HG03469 (cell line): Measurements from ENCODE around the gene MRPS6.
A peak's percentile ranks its signal among the peaks of the same experiment; 100 is the strongest.

Experiments
- ATAC-seq: cut with Tn5 transposase; IDR thresholded peaks from one replicate; pipeline ENCODE4 v1.9.1; 2021; ENCODE audit warnings: mild to moderate bottlenecking, moderate library complexity, moderate number of reproducible peaks; ENCODE audit not compliant: unreplicated experiment

Gene MRPS6

GRCh38 chr21:34065027-34065426, 8.4 kb upstream of the MRPS6 start:
- no peak for ATAC-seq

- ATAC-seq, result no peak
These were observed 1.7 kb upstream of the MRPS6 start for GRCh38 chr21:34071683-34072082.

GRCh38 chr21:34072145-34073031, 990 bp upstream of the MRPS6 start:
- no peak for ATAC-seq

- peak; percentile 17 for ATAC-seq
These were observed 438 bp downstream of the MRPS6 start for GRCh38 chr21:34073749-34074282.

GRCh38 chr21:34074283-34075090, 1.1 kb downstream of the MRPS6 start:
- ATAC-seq, result no peak

GRCh38 chr21:34075091-34075425, 1.7 kb downstream of the MRPS6 start:
- no peak for ATAC-seq

- ATAC-seq, result no peak
These were observed 2.6 kb downstream of the MRPS6 start for GRCh38 chr21:34075760-34076660.

- no peak for ATAC-seq
These were observed 3.5 kb downstream of the MRPS6 start for GRCh38 chr21:34076835-34077234.

- no peak for ATAC-seq
These were observed 4.5 kb downstream of the MRPS6 start for GRCh38 chr21:34077888-34078287.

GRCh38 chr21:34078915-34079314, 5.5 kb downstream of the MRPS6 start:
- no peak for ATAC-seq

- no peak for ATAC-seq
These were observed 7.3 kb downstream of the MRPS6 start for GRCh38 chr21:34080710-34081109.

- no peak for ATAC-seq
These were observed 9.4 kb downstream of the MRPS6 start for GRCh38 chr21:34082769-34083168.

GRCh38 chr21:34083357-34083756, 10.0 kb downstream of the MRPS6 start:
- ATAC-seq, result no peak

- ATAC-seq, result no peak
These were observed 11.8 kb downstream of the MRPS6 start for GRCh38 chr21:34085129-34085528.

- ATAC-seq, result no peak
These were observed 13.5 kb downstream of the MRPS6 start for GRCh38 chr21:34086887-34087306.

- no peak for ATAC-seq
These were observed 15.4 kb downstream of the MRPS6 start for GRCh38 chr21:34088752-34089151.

GRCh38 chr21:34091032-34091431, 17.7 kb downstream of the MRPS6 start:
- no peak for ATAC-seq

- ATAC-seq, result no peak
These were observed 18.2 kb downstream of the MRPS6 start for GRCh38 chr21:34091607-34092006.

GRCh38 chr21:34092262-34092921, 19.0 kb downstream of the MRPS6 start:
- ATAC-seq, result no peak

- no peak for ATAC-seq
These were observed 19.7 kb downstream of the MRPS6 start for GRCh38 chr21:34093083-34093482.
